Measurements from ENCODE around the gene ASB6. TPM values are rescaled to one million over a fixed set of nuclear protein-coding genes. Genes with fewer than 3 reads are reported as not detected.

Gene ASB6
- total RNA-seq, 1 experiment from 2014 or later: 21.0 TPM

GRCh38 chr9:129586245-129586644 lies 55.7 kb downstream of the ASB6 start:
- Mint-ChIP-seq H3K27ac (no peak overlapping the region), H3K4me1 (peaks cover 36 to 51% of the 10 kb centered on the region in 2 experiments), H3K9me3 (peaks cover 0 to 2% of the 10 kb centered on the region in 2 experiments; a peak in 1 of 5 replicates), H3K27me3 (ENCODE audit: low read depth) (peaks cover 38% of the 10 kb centered on the region), H3K36me3 (ENCODE audit: insufficient read depth in 1 of 3, low read depth in 3 of 3) (no peaks in the 10 kb centered on the region; a peak in 1 of 7 replicates), H3K4me3 (no peak overlapping the region)
- TF ChIP-seq CTCF (conservative IDR thresholded peaks at IDR 0.05): no peak
- Histone ChIP-seq H3K27ac (ENCODE audit: insufficient read length, low read depth, low read length) (no peak overlapping the region), H4K91ac (ENCODE audit: insufficient read length, low read depth, low read length) (no peak overlapping the region), H3K9ac (ENCODE audit: extremely low read depth, insufficient read length, low read length) (no peak overlapping the region), H2BK5ac (ENCODE audit: insufficient read length, low read length) (no peak overlapping the region), H3K9me3 (ENCODE audit: control insufficient read depth, low read depth, low read length) (no peaks in the 10 kb centered on the region), H2AK5ac (ENCODE audit: insufficient read length, low read length) (no peak overlapping the region), H3K4me2 (ENCODE audit: insufficient read depth, insufficient read length, low read length) (no peak overlapping the region), H2AFZ (ENCODE audit: low read length) (no peak overlapping the region), H3K27me3 (ENCODE audit: insufficient read depth, low read length) (no peaks in the 10 kb centered on the region), H3K14ac (ENCODE audit: insufficient read depth, low read length) (no peak overlapping the region), H2BK15ac (ENCODE audit: low read depth, low read length) (no peak overlapping the region), H3K56ac (ENCODE audit: insufficient read length, low read depth, low read length) (no peak overlapping the region), H3K4ac (ENCODE audit: low read depth, low read length) (no peak overlapping the region), H2BK12ac (ENCODE audit: insufficient read length, low read depth, low read length) (no peak overlapping the region), H4K5ac (ENCODE audit: insufficient read length, low read depth, low read length) (no peak overlapping the region), H3K23ac (ENCODE audit: insufficient read length, low read depth, low read length) (no peak overlapping the region), H2BK20ac (ENCODE audit: low read depth, low read length, poor library complexity, severe bottlenecking) (no peak overlapping the region), H3K23me2 (ENCODE audit: insufficient read length, low read depth, low read length, poor library complexity, severe bottlenecking) (no peaks in the 10 kb centered on the region), H3K79me1 (ENCODE audit: insufficient read depth, low read depth, low read length, poor library complexity, severe bottlenecking) (no peaks in the 10 kb centered on the region), H2BK120ac (ENCODE audit: low read depth, low read length, poor library complexity, severe bottlenecking) (no peak overlapping the region), H4K8ac (replicated peaks; ENCODE audit: insufficient read length, low read depth, low read length) (no peak overlapping the region), H3K79me2 (ENCODE audit: insufficient read depth, low read length) (no peaks in the 10 kb centered on the region), H3K4me1 (ENCODE audit: insufficient read depth, low read length) (no peaks in the 10 kb centered on the region), H4K20me1 (ENCODE audit: control insufficient read depth, insufficient read depth, insufficient read length) (no peaks in the 10 kb centered on the region), H3T11ph (ENCODE audit: low read length) (no peak overlapping the region), H3K18ac (ENCODE audit: insufficient read length, low read depth, low read length) (no peak overlapping the region)
- DNase-seq: no peak
- no CpG with 5 or more reads among the region's 1 CpG for WGBS (ENCODE audit: extremely low coverage, insufficient read length, low lambda C conversion rate)

All from H9 (cell line).